IMR-90 (cell line): Measurements from ENCODE around the gene ZFR2. TPM values are rescaled to one million over a fixed set of nuclear protein-coding genes. Genes with fewer than 3 reads are reported as not detected.

Source experiments
- ATAC-seq: fragments of 200-7000 bp; cut with Tn5 transposase; 2 replicates; pipeline ENCODE4 v1.9.1; 2020; ENCODE audit warnings: low read depth, mild to moderate bottlenecking, moderate library complexity
- BruUV-seq: library from RNA; stranded (reverse); fragments of 400-500 nt; replicated peaks from 2 replicates; lab custom pipeline; 2021; lab: Mats Ljungman, UMichigan
- CTCF ChIA-PET: fragments of 300-600 bp; formaldehyde crosslinking; extraction: SDS; loops from one replicate; lab custom pipeline; 2021; ENCODE audit warnings: antibody characterized with exemption; lab: Yijun Ruan, JAX
- POLR2A ChIA-PET: fragments of 300-600 bp; sonication (Branson Sonifier 250); formaldehyde crosslinking; loops from one replicate; lab custom pipeline; 2022; ENCODE audit warnings: antibody characterized with exemption; ENCODE audit not compliant: unreplicated experiment; lab: Charles Lee
- DNase-seq: peaks from one replicate; pipeline ENCODE4 v3.0.0; 2013
- H2AFZ ChIP-seq: replicated peaks from 2 replicates; pipeline ENCODE3; 2013; ENCODE audit warnings: low read length, mild to moderate bottlenecking; ENCODE audit not compliant: poor library complexity
- H2AK5ac ChIP-seq: 2 replicates; pipeline ENCODE4 v1.6.1; 2013; ENCODE audit warnings: low read depth, low read length, inconsistent platforms
- H2AK9ac ChIP-seq: replicated peaks from 2 replicates; pipeline ENCODE3; 2013; ENCODE audit warnings: mild to moderate bottlenecking, low read depth, low read length, moderate library complexity; ENCODE audit not compliant: poor library complexity
- H2BK120ac ChIP-seq: 2 replicates; pipeline ENCODE4 v1.6.1; 2013; ENCODE audit warnings: low read depth, low read length, inconsistent platforms
- H2BK15ac ChIP-seq: 3 replicates; pipeline ENCODE4 v1.6.1; 2013; ENCODE audit warnings: low read depth, low read length, inconsistent platforms
- H2BK20ac ChIP-seq: 2 replicates; pipeline ENCODE4 v1.6.1; 2013; ENCODE audit warnings: low read depth, mild to moderate bottlenecking, inconsistent platforms, low read length, moderate library complexity
- H2BK5ac ChIP-seq: 2 replicates; pipeline ENCODE4 v1.6.1; 2013; ENCODE audit warnings: mild to moderate bottlenecking, low read depth, low read length, inconsistent platforms; ENCODE audit not compliant: poor library complexity, severe bottlenecking
- H3K14ac ChIP-seq: replicated peaks from 2 replicates; pipeline ENCODE4 v1.6.1; 2013; ENCODE audit warnings: low read depth, low read length, inconsistent platforms
- H3K18ac ChIP-seq: 2 replicates; pipeline ENCODE4 v1.6.1; 2013; ENCODE audit warnings: low read depth, low read length, control low read depth
- H3K23ac ChIP-seq: 2 replicates; pipeline ENCODE4 v1.6.1; 2013; ENCODE audit warnings: low read depth, low read length, inconsistent platforms
- H3K27ac ChIP-seq: 2 replicates; pipeline ENCODE4 v1.5.1; 2013; ENCODE audit warnings: mild to moderate bottlenecking, control low read depth, low read length; ENCODE audit not compliant: insufficient read depth
- H3K27me3 ChIP-seq: 2 replicates; pipeline ENCODE4 v1.6.1; 2013; ENCODE audit warnings: low read length; ENCODE audit not compliant: control insufficient read depth, insufficient read depth
- H3K36me3 ChIP-seq: 2 replicates; pipeline ENCODE4 v1.6.1; 2013; ENCODE audit warnings: low read length, mixed read lengths; ENCODE audit not compliant: control insufficient read depth, insufficient read depth
- H3K4ac ChIP-seq: 2 replicates; pipeline ENCODE4 v1.6.1; 2013; ENCODE audit warnings: low read depth, low read length, inconsistent platforms
- H3K4me1 ChIP-seq: 2 replicates; pipeline ENCODE4 v1.6.1; 2013; ENCODE audit warnings: low read length, mixed read lengths; ENCODE audit not compliant: control insufficient read depth, insufficient read depth
- H3K4me2 ChIP-seq: 2 replicates; pipeline ENCODE4 v1.6.1; 2013; ENCODE audit warnings: low read depth, mild to moderate bottlenecking, control low read depth, low read length, moderate library complexity
- H3K4me3 ChIP-seq: 2 replicates; pipeline ENCODE4 v1.5.1; 2013; ENCODE audit warnings: low read depth, mild to moderate bottlenecking, control low read depth, low read length, moderate library complexity; ENCODE audit not compliant: insufficient read depth
- H3K56ac ChIP-seq: 2 replicates; pipeline ENCODE4 v1.6.1; 2013; ENCODE audit warnings: low read length, inconsistent platforms; ENCODE audit not compliant: insufficient read depth; ENCODE audit errors: extremely low read depth
- H3K79me1 ChIP-seq, 2 experiments: 2 replicates each; pipeline ENCODE4 v1.6.1; 2013; ENCODE audit warnings: low read length in 2 of 2, inconsistent platforms in 1 of 2, low read depth in 1 of 2
- H3K9ac ChIP-seq: 2 replicates; pipeline ENCODE4 v1.6.1; 2013; ENCODE audit warnings: low read depth, low read length, control low read depth
- H3K9me1 ChIP-seq: 2 replicates; pipeline ENCODE4 v1.6.1; 2013; ENCODE audit warnings: low read length, inconsistent platforms; ENCODE audit not compliant: insufficient read depth
- H3K9me3 ChIP-seq: 2 replicates; pipeline ENCODE4 v1.6.1; 2013; ENCODE audit warnings: low read length; ENCODE audit not compliant: control insufficient read depth, insufficient read depth
- H4K20me1 ChIP-seq: 2 replicates; pipeline ENCODE4 v1.6.1; 2013; ENCODE audit warnings: low read length, inconsistent platforms; ENCODE audit not compliant: insufficient read depth
- H4K5ac ChIP-seq: 2 replicates; pipeline ENCODE4 v1.6.1; 2013; ENCODE audit warnings: mild to moderate bottlenecking, low read depth, low read length, control low read depth
- H4K8ac ChIP-seq, 2 experiments: 2 replicates each; pipeline ENCODE4 v1.6.1; 2013; ENCODE audit warnings: low read depth in 2 of 2, low read length in 2 of 2, control low read depth in 1 of 2, inconsistent platforms in 1 of 2
- H4K91ac ChIP-seq: 2 replicates; pipeline ENCODE4 v1.6.1; 2013; ENCODE audit warnings: low read depth, low read length, inconsistent platforms; ENCODE audit not compliant: insufficient read depth
- BHLHE40 ChIP-seq: fragments of 150-350 bp; IDR thresholded peaks from 2 replicates; pipeline ENCODE4 v1.6.1; 2016; ENCODE audit warnings: mild to moderate bottlenecking, low read depth, low read length
- POLR2A ChIP-seq: IDR thresholded peaks from 2 replicates; pipeline ENCODE4 v1.6.1; 2012; ENCODE audit warnings: mild to moderate bottlenecking, low read depth, low read length
- SMC3 ChIP-seq: fragments of 150-350 bp; IDR thresholded peaks from 2 replicates; pipeline ENCODE4 v1.6.1; 2016; ENCODE audit warnings: low read depth, mild to moderate bottlenecking, antibody characterized with exemption, low read length, moderate library complexity
- WGBS, 2 experiments: methylation state at CpG; one replicate each; pipeline versions ENCODE4 v1.1.5 to v1.1.7; 2013; ENCODE audit warnings: missing lambda C conversion rate in 2 of 2; ENCODE audit not compliant: insufficient read length in 1 of 2; ENCODE audit errors: extremely low coverage in 2 of 2; 5-methylcytosine and 5-hydroxymethylcytosine counted together
- dilution Hi-C: fragments of 300-500 bp; cut with HindIII; formaldehyde crosslinking; loops from one replicate; pipeline ENCODE4 v1.14.3; 2018; ENCODE audit warnings: low sequenced_read_pairs; ENCODE audit not compliant: unreplicated experiment
- in situ Hi-C: fragments of 300-500 bp; cut with MboI; formaldehyde crosslinking; loops from 3 replicates; pipeline ENCODE4 v1.14.3; 2019; ENCODE audit warnings: low sequenced_read_pairs, inconsistent platforms, mixed read lengths
- intact Hi-C: fragments of 100-400 bp; cut with micrococcal nuclease; formaldehyde crosslinking; loops from 2 replicates; pipeline ENCODE4 v1.10.0; 2022
- polyA plus RNA-seq, 3 experiments: library from polyadenylated mRNA; depleted of rRNA; stranded (reverse); fragments of >200 nt; gene quantifications; 2 replicates each; pipeline ENCODE4 v1.2.3, GENCODE V29; 2012; ENCODE audit warnings: low replicate concordance in 1 of 3
- total RNA-seq: library from RNA; depleted of rRNA; stranded (reverse); fragments of >200 nt; gene quantifications from 2 replicates; pipeline ENCODE4 v1.2.3, GENCODE V29; 2012

ZFR2 gene
- total and polyA plus RNA-seq, 2 of the 4 experiments (the other 2 are of a cell fraction): 0.19 TPM; not detected in 1

DNA sequence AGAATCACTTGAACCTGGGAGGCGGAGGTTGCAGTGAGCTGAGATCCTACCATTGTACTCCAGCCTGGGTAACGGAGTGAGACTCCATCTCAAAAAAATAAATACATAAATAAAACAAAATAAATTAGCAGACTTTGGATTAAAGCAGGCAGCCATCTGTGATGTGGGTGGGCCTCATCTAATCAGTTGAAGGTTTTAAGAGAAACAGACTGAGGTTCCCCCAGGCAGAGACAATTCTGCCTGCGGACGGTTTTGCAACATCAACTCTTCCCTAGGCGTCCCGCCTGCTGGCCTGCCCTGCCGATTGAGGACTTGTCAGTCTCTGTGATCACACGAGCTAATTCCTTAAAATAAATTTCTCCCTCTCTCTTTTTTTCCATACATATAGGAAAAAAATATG lies 35.4 kb upstream of the ZFR2 start:
- Histone ChIP-seq H2AFZ (no peak overlapping the region), H3K23ac (no peak overlapping the region), H3K9ac (no peak overlapping the region), H3K27me3 (no peaks in the 10 kb centered on the region; the same call in 1 of the 2 replicates), H2AK5ac (no peak overlapping the region), H2BK15ac (no peak overlapping the region), H3K18ac (no peak overlapping the region), H3K9me3 (no peaks in the 10 kb centered on the region), H3K4ac (no peak overlapping the region), H2BK5ac (no peak overlapping the region), H2BK20ac (no peak overlapping the region), H4K20me1 (no peaks in the 10 kb centered on the region), H4K5ac (no peak overlapping the region), H3K9me1 (no peaks in the 10 kb centered on the region), H3K56ac (no peak overlapping the region), H3K4me2 (no peak overlapping the region), H3K27ac (no peak overlapping the region), H3K36me3 (no peaks in the 10 kb centered on the region), H4K8ac (no peak overlapping the region), H2AK9ac (no peak overlapping the region), H3K79me1 (no peaks in the 10 kb centered on the region), H3K14ac (no peak overlapping the region), H3K4me1 (no peaks in the 10 kb centered on the region), H3K4me3 (no peak overlapping the region), H2BK120ac (no peak overlapping the region), H4K91ac (no peak overlapping the region)
- dilution Hi-C loops (no loop called here), intact Hi-C loops (no loop called here), in situ Hi-C loops (no loop called here)
- TF ChIP-seq BHLHE40 (no peak), SMC3 (no peak), POLR2A (no peak)
- ATAC-seq (no peak), DNase-seq (no peak)
- BruUV-seq: no TSS peak
- ChIA-PET POLR2A (no interaction called here), CTCF (no interaction called here)
- WGBS, 2 experiments: no CpG with 5 or more reads among the region's 8 CpGs
